K562 (cell line): Measurements from ENCODE around the gene CLK3. TPM values are rescaled to one million over a fixed set of nuclear protein-coding genes. Genes with fewer than 3 reads are reported as not detected.

Source experiments
- CAMTA2 ChIP-seq: fragments of 250-450 bp; sonication (Bioruptor Pico); conservative IDR thresholded peaks from 2 replicates; pipeline ENCODE4 v1.5.1; 2022
- ETV1 ChIP-seq: fragments of 450-650 bp; conservative IDR thresholded peaks from 2 replicates; pipeline ENCODE4 v1.6.1; 2016; ENCODE audit warnings: missing genetic modification characterization, control low read depth, low read depth, missing compliant biosample characterization
- HNRNPLL ChIP-seq: fragments of 200-400 bp; formaldehyde crosslinking; IDR thresholded peaks from 2 replicates; pipeline ENCODE4 v1.6.1; 2017; ENCODE audit warnings: low read length, low read depth, mild to moderate bottlenecking; ENCODE audit not compliant: poor library complexity, severe bottlenecking
- HOXB6 ChIP-seq: fragments of 250-450 bp; sonication (Bioruptor Pico); IDR thresholded peaks from 2 replicates; pipeline ENCODE4 v1.5.1; 2022; ENCODE audit warnings: mild to moderate bottlenecking, borderline replicate concordance
- KHSRP ChIP-seq: fragments of 450-650 bp; IDR thresholded peaks from 2 replicates; pipeline ENCODE4 v1.6.1; 2017
- MCM7 ChIP-seq, 2 experiments: fragments of 450-650 bp; IDR thresholded peaks; 2 replicates each; pipeline ENCODE4 v1.6.1; 2016 to 2018
- PHTF2 ChIP-seq: fragments of 250-450 bp; sonication (Bioruptor Pico); IDR thresholded peaks from 2 replicates; pipeline ENCODE4 v1.5.0; 2021; ENCODE audit warnings: mild to moderate bottlenecking
- POLR3G ChIP-seq: IDR thresholded peaks from 2 replicates; pipeline ENCODE4 v1.6.1; 2011; ENCODE audit not compliant: insufficient read length, insufficient replicate concordance; ENCODE audit errors: extremely low read depth
- PREB ChIP-seq: sonication (generic); formaldehyde crosslinking; IDR thresholded peaks from 2 replicates; pipeline ENCODE4 v1.8.1; 2023; ENCODE audit warnings: mild to moderate bottlenecking, missing genetic modification reagents
- SAFB2 ChIP-seq: fragments of 200-400 bp; formaldehyde crosslinking; IDR thresholded peaks from 2 replicates; pipeline ENCODE4 v1.6.1; 2018; ENCODE audit warnings: borderline replicate concordance, low read length, low read depth, moderate library complexity; ENCODE audit not compliant: severe bottlenecking
- TARDBP ChIP-seq: fragments of 450-650 bp; IDR thresholded peaks from 2 replicates; pipeline ENCODE4 v1.6.1; 2016
- ZBTB1 ChIP-seq: sonication (generic); formaldehyde crosslinking; IDR thresholded peaks from 2 replicates; pipeline ENCODE4 v1.8.1; 2023; ENCODE audit warnings: missing genetic modification reagents, low read depth, mild to moderate bottlenecking, borderline replicate concordance
- ZBTB8A ChIP-seq: fragments of 450-650 bp; IDR thresholded peaks from 2 replicates; pipeline ENCODE4 v1.6.1; 2018; ENCODE audit warnings: mild to moderate bottlenecking, moderate library complexity; ENCODE audit not compliant: partially characterized antibody
- ZHX1 ChIP-seq: fragments of 150-350 bp; conservative IDR thresholded peaks from 2 replicates; pipeline ENCODE4 v1.6.1; 2014; ENCODE audit warnings: low read length
- ZNF124 ChIP-seq: sonication (generic); formaldehyde crosslinking; IDR thresholded peaks from 2 replicates; pipeline ENCODE4 v1.8.1; 2022; ENCODE audit warnings: missing genetic modification reagents
- ZNF133 ChIP-seq: fragments of 250-450 bp; sonication (Bioruptor Pico); IDR thresholded peaks from 2 replicates; pipeline ENCODE4 v1.4.0; 2020; ENCODE audit warnings: mild to moderate bottlenecking
- polyA plus RNA-seq, 8 experiments: library from polyadenylated mRNA; depleted of rRNA in 4 of 8; stranded (reverse) in 5 of 8; unstranded in 3 of 8; fragments of >200 nt; fragmentation: Nextera tagmentation in 2 of 8; fragmentation: Illumina TruSeq in 1 of 8; extraction: Ambion mirVana in 2 of 8; extraction: Trizol in 1 of 8; gene quantifications; 2 replicates each; pipeline versions ENCODE4 v1.2.1 to v1.2.3, GENCODE V29; 2011 to 2014; ENCODE audit warnings: inconsistent platforms in 1 of 8, missing spikeins in 1 of 8
- total RNA-seq, 7 experiments: library from RNA; depleted of rRNA in 6 of 7; stranded (reverse); fragments of >200 nt in 6 of 7; fragmentation: Illumina TruSeq in 2 of 7; extraction: Trizol in 2 of 7; gene quantifications; 2 replicates each; pipeline versions ENCODE4 v1.2.1 to v1.2.3, GENCODE V29; 2011 to 2021; ENCODE audit warnings: low replicate concordance in 1 of 7
- TF ChIP-seq, protein P1 (sequence below): fragments of 250-450 bp; sonication (Bioruptor Pico); IDR thresholded peaks from 2 replicates; pipeline ENCODE4 v1.4.0; 2020
- TF ChIP-seq, protein P2 (sequence below): sonication (generic); formaldehyde crosslinking; IDR thresholded peaks from 2 replicates; pipeline ENCODE4 v1.8.0; 2022; ENCODE audit warnings: missing genetic modification reagents, mild to moderate bottlenecking, moderate library complexity, borderline replicate concordance

The CLK3 gene
- total and polyA plus RNA-seq, 9 of the 15 experiments (the other 6 are each of a cell fraction or from before 2014, with no cell fraction given) = 1.2 to 95.2 (median 51.7) TPM

DNA sequence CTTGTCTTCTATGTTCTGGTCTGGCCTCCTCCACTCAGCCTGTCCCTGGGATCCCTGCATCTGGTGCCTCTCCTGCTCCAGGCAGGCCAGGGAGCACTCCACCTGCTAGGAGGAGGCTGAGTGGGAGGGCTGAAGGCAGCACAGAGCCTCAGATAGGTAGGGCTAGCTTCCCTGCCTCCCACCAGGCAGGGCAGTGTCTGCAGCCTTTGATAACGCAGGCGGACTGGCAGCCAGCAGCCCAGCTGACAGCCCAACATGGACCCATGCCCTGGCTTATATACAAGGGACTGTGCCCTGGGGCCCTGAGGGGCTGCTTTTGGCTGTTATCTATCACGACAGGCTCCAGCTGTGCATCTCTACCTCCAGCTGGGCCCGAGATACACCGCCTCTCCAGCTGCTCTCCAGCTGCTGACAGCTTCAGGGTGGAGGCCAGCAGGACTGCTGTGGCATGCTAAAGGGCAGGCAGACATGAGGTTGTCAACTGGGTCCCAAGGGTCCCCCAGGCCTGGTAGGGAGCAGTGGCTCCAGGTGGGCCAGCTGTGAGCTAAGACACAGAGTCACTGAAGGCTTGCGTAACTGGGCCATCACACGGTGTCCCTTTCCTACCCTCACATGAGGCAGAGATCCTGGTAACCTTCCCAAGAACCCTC lies 5.2 kb upstream of the CLK3 start (continued):
- TF ChIP-seq, protein P1, sequence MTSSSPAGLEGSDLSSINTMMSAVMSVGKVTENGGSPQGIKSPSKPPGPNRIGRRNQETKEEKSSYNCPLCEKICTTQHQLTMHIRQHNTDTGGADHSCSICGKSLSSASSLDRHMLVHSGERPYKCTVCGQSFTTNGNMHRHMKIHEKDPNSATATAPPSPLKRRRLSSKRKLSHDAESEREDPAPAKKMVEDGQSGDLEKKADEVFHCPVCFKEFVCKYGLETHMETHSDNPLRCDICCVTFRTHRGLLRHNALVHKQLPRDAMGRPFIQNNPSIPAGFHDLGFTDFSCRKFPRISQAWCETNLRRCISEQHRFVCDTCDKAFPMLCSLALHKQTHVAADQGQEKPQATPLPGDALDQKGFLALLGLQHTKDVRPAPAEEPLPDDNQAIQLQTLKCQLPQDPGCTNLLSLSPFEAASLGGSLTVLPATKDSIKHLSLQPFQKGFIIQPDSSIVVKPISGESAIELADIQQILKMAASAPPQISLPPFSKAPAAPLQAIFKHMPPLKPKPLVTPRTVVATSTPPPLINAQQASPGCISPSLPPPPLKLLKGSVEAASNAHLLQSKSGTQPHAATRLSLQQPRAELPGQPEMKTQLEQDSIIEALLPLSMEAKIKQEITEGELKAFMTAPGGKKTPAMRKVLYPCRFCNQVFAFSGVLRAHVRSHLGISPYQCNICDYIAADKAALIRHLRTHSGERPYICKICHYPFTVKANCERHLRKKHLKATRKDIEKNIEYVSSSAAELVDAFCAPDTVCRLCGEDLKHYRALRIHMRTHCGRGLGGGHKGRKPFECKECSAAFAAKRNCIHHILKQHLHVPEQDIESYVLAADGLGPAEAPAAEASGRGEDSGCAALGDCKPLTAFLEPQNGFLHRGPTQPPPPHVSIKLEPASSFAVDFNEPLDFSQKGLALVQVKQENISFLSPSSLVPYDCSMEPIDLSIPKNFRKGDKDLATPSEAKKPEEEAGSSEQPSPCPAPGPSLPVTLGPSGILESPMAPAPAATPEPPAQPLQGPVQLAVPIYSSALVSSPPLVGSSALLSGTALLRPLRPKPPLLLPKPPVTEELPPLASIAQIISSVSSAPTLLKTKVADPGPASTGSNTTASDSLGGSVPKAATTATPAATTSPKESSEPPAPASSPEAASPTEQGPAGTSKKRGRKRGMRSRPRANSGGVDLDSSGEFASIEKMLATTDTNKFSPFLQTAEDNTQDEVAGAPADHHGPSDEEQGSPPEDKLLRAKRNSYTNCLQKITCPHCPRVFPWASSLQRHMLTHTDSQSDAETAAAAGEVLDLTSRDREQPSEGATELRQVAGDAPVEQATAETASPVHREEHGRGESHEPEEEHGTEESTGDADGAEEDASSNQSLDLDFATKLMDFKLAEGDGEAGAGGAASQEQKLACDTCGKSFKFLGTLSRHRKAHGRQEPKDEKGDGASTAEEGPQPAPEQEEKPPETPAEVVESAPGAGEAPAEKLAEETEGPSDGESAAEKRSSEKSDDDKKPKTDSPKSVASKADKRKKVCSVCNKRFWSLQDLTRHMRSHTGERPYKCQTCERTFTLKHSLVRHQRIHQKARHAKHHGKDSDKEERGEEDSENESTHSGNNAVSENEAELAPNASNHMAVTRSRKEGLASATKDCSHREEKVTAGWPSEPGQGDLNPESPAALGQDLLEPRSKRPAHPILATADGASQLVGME (CRISPR knock-in tag) = no peak
- TF ChIP-seq KHSRP (peak; percentile 76), HNRNPLL (no peak), ETV1 (tag) (no peak), ZBTB1 (CRISPR knock-in tag) (no peak), POLR3G (no peak), HOXB6 (CRISPR knock-in tag) (no peak), SAFB2 (no peak), ZNF133 (no peak), ZHX1 (no peak), TARDBP (peak; percentile 94), MCM7 (IDR thresholded peaks at IDR 0.05) (no peak), ZNF124 (CRISPR knock-in tag) (no peak), CAMTA2 (CRISPR knock-in tag) (no peak), ZBTB8A (no peak), PHTF2 (CRISPR knock-in tag) (no peak), PREB (CRISPR knock-in tag) (no peak)
- TF ChIP-seq, protein P2, sequence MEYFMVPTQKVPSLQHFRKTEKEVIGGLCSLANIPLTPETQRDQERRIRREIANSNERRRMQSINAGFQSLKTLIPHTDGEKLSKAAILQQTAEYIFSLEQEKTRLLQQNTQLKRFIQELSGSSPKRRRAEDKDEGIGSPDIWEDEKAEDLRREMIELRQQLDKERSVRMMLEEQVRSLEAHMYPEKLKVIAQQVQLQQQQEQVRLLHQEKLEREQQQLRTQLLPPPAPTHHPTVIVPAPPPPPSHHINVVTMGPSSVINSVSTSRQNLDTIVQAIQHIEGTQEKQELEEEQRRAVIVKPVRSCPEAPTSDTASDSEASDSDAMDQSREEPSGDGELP (CRISPR knock-in tag) = peak; percentile 100
